GM18951 (cell line): ENCODE data around the gene CD47.

Experiments used
- POLR2A ChIP-seq: IDR thresholded peaks from 4 replicates; pipeline ENCODE4 v1.6.1; 2011; ENCODE audit warnings: mild to moderate bottlenecking; ENCODE audit not compliant: insufficient read length, insufficient read depth; ENCODE audit errors: extremely low read depth
- in situ Hi-C: fragments of 300-500 bp; cut with MboI; formaldehyde crosslinking; loops from one replicate; pipeline ENCODE4 v1.12.0; 2022; ENCODE audit warnings: low sequenced_read_pairs, mixed read lengths, inconsistent platforms; ENCODE audit not compliant: unreplicated experiment

Gene CD47

GRCh38 chr3:107997671-107998070 is 93.2 kb downstream of the CD47 start:
- in situ Hi-C loops, result no loop called here
- no peak for TF ChIP-seq POLR2A

GRCh38 chr3:107995823-107996222 is 95.0 kb downstream of the CD47 start:
- TF ChIP-seq POLR2A, result no peak

GRCh38 chr3:107994956-107995715 is 95.7 kb downstream of the CD47 start:
- in situ Hi-C loops, result no loop called here
- TF ChIP-seq POLR2A, result no peak

More at GRCh38 chr3:107995823-107996222, 95.0 kb downstream of the CD47 start:
- in situ Hi-C loops, result no loop called here

- no peak for TF ChIP-seq POLR2A
- in situ Hi-C loops, result no loop called here
These were observed 96.7 kb downstream of the CD47 start for GRCh38 chr3:107994181-107994580.

GRCh38 chr3:107993771-107994170 is 97.1 kb downstream of the CD47 start:
- in situ Hi-C loops, result no loop called here
- TF ChIP-seq POLR2A, result no peak
